ENCODE measurements around the gene PIAS1.
"Not testable (repeated sequence)": the region's sequence is repeated elsewhere in the genome, so short reads cannot be mapped to it uniquely, and the experiment has no call there.

The PIAS1 gene

DNA sequence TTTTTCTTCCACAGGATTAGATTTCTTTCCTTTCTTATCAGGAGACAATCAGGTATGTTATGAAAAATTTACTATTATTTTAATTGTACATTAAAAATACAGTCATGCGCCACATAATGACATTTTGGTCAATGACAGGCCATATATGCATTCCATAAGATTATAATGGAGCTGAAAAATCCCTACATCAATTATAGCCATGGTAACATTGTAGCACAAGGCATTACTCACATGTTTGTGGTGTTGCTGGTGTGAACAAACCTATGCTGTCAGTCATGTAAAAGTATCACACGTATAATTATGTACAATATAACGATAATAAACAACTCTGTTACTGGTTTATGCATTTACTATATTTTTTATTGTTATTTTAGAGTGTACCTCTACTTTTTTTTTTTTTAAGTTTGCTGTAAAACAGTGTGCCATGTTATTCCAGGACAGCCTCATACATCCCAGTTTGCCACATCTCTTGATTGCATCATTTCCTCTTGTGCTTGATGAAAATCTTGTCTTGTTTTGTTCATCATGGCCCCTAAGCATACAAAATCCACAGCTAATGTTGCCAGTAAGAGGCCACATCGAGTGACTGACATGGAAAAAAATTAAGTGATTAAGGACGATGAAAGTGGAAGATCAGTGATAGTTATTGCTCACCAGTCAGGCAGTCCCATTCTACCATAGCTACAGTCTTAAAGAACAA, 129.7 kb downstream of the PIAS1 start:
- no peak for DNase-seq (ENCODE audit: low read depth)

DNA sequence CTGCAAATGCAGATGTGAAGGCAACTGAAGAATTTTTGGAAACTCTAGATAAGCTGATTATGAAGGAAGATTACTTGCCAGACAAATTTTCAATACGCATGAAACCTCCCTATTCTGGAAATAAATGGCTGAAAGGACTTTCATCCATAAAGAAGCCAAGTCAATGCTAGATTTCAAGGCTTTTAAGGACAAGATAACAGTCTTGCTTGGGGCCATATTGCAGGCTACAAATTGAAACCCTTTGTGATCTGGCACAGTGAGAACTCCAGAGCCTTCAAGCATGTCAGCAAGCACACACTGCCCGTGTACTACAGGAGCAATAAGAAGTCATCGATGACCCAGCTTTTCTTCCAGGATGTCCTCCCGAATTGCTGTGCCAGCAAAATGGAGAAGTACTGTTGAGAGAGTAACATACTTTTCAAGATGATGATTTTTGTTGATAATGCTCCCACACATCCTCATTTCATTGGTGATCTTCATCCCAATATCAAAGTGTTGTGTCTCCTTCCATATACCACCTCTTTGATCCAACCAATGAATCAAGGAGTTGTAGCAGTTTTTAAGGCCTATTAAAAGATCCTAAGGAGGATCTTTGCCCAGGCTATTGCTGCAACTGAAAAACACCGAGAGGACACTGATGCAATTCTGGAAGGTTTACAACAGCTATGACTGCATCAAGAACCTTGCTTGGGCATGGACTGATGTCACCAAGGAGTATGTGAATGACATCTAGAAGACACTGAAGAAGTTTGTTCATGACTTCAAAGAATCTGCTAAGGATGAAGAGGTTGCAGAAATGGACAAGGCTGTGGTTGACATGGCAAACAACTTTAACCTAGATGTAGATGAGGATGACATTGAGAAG, 130.7 kb downstream of the PIAS1 start:
- no peak for DNase-seq (ENCODE audit: low read depth)

DNA sequence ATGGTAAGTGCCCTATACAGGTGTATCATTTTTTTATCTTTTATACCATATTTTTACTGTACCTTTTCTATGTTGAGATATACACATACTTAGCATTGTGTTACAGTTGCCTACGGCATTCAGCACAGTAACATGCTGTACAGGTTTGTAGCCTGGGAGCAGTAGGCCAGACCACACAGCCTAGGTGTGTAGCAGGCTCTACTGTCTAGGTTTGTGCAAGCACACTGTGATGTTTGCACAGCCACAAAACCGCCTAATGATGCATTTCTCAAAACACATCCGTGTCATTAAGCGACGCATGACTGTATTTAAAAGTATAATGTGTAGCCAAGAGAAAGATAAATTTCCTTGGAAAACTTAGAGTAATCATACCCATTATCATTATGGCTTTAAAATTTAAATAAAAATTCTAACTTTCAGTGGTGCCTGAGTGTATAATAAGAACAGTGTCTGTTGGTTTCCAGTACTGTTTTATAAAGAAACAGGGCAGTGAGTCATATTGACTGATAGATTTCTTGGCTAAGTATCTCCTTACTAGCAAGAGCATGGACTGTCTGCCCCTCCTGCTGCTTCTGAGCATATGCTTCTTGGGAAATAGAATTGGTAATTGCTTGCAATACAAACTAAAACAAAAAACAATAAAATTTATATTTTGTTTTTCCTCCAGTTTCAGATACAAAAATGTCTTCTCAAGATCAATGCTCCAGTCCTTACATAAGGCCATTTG, 132.7 kb downstream of the PIAS1 start:
- no peak for DNase-seq (ENCODE audit: low read depth)

DNA sequence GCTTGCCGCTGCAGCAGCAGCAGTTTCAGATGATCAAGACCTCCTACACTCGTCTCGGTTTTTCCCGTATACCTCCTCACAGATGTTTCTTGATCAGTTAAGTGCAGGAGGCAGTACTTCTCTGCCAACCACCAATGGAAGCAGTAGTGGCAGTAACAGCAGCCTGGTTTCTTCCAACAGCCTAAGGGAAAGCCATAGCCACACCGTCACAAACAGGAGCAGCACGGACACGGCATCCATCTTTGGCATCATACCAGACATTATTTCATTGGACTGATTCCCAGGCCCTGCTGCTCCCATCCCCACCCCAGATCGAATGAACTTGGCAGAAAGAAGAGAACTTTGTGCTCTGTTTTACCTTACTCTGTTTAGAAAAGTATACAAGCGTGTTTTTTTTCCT, 133.4 kb downstream of the PIAS1 start:
- no peak for DNase-seq (ENCODE audit: low read depth)

DNA sequence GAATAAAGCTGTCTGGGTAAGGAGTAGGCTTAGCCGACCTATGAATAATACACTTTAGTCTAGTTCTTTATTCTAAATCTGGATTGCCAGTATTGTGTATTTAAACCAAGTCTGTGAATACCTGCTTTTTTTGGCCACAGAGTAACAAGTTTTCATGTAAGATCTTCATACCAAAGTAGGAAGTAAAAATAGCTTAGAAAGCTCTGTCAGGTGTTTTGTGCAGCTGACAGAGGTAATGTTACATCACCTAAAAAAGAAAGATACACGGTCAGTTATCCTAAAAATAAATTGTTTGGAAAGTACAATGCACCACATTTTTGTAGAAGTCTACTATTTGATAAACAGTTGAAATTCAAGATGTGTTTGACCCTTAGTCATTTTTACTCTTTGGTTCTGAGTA, 134.5 kb downstream of the PIAS1 start:
- no peak for DNase-seq (ENCODE audit: low read depth)

DNA sequence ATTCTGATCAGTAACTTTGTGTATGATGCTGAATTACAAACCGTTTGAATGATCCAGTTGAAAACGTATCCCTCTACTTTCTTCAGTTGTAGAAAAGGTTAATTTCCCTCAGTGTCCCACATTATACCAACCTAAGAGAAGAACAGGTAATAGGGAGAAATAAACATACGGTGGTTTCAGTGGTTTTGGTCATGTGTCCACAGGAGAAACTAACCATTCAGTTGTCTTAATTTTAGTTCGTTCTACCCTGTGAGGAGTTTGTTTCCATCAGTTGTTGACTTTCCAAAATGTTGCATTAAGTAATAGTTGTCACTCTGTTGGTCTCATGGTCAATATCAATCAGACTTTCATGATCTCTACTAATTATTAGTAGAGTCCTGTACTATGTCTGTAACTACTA, 135.9 kb downstream of the PIAS1 start:
- no peak for DNase-seq (ENCODE audit: low read depth)

DNA sequence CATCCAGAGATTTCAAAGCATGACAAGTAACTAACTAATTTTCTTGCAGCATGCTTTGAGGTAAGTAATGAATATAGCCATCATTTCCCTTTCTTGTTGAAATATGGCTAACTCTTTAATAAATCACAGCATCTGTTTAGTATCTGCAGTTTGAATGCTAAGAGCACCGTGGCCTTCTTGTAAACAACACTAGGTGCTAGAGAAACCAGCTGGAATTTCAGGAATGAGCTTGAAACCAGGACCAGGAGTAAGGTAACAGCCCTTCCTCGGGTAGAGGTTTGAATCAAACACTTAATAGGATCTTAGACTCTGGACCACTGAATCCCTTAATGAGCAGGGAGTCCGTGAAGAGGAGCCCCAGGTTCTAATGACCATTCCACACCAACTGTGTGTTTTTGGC, 137.4 kb downstream of the PIAS1 start:
- no peak for DNase-seq (ENCODE audit: low read depth)

DNA sequence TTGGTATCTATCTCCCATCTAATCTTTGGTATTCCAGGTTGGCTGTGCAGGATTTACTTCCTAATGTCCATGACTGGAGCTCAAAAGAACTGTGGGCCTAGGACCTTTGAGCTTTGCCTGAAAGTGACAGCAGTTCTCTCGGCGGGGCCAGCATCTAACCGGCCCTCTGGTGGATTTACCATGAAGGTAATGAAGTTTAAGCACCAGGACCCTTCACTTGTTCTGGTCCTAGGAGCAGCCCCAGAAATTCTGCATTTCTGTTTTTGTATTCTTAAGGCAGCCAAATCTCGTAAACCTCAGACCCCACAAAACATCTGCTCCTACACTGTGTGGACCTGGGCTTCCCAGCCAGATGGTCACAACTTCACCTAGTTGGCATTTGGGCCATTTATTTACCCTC, 138.0 kb downstream of the PIAS1 start:
- no peak for DNase-seq (ENCODE audit: low read depth)

DNA sequence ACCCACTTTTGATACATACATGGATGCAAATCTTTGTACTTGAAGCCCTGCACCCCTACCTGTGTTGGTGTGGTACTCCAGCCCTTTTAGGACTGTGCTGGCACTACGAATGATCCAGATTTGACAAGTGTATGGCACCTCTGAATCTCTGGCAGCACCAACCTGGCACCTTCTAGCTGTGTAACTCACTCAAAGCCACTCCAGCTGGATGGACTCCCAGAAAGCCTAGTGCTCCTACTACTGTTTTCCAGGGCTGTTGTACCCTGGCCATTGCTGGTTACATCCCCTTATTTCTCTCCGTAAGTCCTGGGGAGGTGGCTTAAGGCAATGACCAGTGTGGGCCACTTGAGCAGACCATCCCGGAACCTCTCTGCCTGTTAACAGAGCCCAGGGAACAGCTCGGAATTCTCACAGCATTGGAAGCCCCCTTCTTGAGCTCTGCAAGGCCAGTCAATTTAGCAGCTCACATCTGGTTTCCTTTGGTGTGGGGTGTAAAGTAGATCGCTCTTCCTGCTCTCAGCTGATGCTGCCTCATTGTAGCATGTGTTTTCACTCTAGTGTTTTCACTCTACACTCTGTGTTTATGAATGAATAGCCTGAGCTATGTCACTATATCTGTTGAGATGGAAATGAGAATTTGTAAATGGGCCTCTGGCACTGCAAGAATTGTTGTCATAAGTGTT, 138.8 kb downstream of the PIAS1 start:
- no peak for DNase-seq (ENCODE audit: low read depth)

DNA sequence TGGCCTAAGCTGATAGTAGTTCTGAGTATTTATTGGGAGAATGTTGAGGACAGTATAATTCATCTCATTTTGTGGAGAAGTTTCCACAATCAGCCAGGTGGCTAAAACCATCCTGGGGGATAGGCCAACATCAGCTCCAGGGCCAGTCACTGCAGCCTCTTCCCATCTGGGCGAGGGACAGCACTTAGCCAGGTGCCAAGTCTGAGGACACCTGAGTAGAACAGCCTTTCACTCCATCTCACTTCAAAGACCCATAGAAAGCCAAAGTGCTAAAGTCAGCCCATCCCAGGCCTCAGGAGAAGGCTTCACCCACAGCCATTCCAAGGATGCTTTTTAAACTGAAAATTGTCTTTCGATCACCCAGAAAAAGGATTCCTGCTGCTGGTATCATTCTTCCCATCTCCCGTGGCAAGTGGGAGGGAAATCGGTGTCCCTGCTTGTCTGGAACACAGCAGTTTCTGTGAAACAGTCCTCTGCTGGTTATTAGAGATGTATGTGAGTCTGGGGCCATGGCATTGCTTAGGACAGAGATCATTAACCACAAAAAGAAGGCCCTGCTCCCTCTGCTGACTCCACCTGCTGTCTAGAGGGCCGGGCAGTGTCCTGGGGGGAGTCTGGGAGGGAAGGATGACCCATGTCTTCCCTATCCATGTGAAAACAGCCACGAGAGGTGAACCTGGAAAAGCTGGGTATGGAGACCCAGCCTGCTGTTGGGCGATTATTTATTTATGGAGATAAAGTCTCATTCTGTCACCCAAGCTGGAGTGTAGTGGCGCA, 141.4 kb downstream of the PIAS1 start:
- no peak for DNase-seq (ENCODE audit: low read depth)

DNA sequence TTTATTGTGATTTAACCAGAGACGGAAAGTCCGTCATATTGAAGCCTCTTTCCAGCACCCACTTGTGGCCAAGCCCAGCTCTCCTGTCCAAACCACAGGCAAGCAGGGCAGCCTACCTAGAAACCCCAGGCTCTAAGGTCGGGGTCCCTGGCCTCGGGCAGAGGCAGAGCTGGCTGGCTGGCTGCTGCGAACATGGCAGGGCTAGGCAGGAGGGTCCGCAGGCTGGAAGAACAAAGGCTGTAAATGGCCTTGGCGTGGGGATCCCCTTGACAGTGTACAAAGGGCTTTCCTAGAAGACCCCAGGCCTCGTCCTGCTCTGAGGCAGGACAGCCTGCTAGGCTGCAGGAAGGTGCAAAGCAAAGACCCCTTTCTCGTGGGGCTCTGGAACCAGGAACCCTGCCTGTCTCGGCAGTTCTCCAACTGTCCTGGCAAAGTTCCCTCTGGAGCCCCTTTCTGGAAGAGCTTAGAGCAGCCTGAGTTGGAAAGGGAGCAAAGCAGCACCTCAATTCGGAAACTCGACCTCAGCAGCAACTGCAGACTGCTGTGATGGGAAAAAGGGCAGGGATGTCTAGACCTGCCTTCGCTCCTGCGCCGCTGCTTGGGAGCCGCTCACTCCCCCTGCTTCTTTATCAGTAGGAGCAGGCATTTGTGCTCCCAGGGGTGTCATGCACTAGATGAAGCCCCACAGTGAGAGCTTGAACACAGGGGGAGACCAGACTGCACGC, 142.5 kb downstream of the PIAS1 start:
- DNase-seq (ENCODE audit: low read depth), result no peak

DNA sequence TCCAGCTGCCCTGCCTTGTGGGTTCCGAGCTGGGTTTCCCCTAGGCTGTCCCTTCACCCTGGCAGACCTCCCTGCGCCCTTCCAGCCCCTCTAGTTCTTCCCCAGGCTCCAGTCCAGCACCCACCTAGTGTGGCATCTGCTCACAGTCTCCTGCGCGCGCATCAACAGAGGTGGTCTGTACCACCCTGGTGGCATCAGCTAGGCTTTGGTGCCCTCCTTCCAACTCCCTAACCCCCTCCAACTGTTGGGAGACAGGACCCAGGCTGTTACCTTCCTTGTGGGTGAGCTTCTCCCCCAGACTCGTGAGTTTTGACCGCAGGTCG, 143.0 kb downstream of the PIAS1 start:
- DNase-seq (ENCODE audit: low read depth), result no peak

DNA sequence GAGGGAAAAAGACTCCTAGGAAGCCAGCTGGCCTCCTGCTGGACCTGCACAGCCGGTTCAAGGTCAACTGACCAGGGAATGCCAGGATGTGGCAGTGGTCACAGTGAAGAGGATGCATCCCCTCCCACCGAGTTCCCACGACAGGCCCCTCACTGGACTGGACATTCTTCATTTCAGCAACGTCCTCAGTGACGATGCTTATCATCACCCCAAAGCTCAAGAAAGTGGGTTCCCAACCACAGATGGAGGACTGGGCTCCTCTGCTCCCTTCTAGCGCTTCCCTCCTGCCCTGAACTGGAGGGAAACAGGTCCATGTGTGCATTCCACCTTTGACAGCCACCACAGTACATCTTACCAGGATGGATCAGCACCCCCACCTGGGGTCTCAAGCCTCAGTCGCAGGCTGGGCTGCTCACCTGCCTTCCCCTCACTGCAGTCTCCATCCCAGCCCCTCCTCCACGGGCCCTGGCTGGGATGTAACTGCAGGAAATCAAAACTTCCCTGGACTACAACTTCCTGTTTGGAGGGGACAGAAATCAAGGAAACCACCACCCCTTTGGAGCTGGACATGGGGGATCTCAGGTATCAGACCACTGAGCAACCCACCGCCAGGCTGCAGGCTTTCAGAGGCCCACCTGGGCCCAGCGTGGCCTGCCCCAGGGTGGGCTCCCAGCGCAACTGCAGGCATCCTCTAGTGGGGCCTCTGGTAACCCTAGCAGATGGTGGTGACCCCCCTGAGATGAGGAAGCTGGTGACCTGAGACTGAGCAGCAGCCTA, 143.7 kb downstream of the PIAS1 start:
- DNase-seq (ENCODE audit: low read depth), result no peak

DNA sequence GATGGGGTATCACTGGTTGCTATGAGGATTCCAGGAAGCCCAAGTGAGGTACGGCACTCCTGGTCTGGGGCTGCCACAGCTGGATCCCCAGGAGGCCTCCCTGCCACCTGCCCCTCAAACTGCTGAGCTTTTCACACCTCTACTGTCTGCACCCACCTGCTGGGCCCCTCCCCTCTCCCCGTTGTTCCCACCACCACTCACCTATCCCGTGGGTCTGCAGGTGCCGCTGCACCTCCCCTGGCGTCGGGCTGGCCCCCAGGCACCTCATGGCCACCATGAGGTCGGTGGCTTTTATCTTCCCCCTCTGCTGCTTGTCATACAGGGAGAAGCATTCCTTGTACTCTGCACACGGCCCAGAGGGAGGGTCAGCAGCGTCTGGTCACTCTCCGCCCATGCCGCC, 145.2 kb downstream of the PIAS1 start:
- no peak for DNase-seq (ENCODE audit: low read depth)

DNA sequence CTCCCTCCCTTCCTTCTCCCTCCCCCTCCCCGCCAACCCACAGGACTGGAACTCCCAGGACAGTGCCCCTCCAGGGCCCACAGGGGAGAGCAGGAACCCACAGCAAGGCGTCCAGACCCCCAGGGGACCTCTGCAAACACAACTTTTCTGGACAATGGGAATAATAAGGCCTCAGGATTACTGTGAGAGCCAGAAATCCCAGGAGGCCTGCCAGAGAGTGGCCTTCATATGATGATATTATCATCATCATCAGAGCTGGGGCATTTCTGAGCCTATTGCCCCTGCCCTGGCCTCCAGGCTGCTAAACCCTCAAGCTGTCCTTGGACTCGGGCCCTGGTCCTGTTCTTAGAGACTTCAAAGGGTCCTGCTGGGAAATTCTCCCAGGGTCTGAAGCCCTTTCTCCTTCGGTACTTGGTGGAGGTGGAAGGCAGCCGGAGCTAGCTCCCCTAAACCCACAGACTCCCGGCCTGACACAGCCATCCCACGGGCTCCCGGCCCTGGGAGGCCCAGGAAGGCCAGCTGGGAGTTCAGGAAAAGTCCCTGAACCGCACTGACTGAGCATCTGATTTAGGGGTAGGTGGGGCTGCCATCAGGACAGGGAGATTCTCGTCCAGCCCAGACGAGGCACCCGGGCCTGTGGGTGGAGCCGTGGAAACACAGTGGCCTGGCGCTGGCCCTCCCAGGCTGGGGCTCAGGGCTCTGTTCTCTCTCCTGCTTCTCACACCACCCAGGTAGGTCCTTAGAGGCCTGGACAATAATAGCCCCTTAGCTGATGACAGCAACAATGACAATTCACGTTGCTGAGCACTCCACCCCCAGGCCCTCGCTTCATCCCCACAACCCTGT, 146.1 kb downstream of the PIAS1 start:
- DNase-seq (ENCODE audit: low read depth), result no peak

DNA sequence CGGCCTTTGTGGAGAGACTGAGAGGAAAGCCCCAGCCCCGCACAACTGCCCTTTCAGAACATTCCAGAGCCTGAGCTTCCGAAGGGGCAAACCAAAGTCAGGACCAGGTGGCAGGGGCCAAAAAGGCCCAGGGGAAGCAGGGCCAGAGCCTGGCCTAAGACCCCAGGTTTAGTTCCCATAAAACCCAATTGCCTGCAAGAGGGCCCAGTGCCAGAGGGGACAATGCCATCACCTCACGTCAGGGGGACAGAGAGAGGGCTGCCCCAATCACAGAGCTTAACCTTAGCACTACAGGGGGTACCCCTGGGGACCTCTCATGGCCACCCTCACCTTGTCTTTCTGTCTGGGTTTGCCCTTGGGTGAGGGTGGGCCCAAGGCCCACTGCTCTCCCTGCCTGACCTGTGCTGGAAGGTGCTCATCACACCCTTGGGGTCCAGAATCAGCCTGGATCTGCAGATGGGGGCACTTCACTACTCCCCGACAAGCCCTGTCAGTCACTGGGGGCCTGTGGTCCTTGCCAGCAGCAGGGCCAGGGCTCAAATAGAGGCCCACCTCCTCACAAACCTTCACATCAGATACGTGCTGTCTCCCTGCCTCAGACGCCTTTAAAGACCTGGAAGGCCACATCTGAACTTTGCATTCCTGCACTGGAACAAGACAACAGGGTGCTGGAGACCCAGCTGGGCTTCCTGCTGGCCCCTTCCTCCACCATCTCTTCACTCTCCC, 147.2 kb downstream of the PIAS1 start:
- no peak for DNase-seq (ENCODE audit: low read depth)

DNA sequence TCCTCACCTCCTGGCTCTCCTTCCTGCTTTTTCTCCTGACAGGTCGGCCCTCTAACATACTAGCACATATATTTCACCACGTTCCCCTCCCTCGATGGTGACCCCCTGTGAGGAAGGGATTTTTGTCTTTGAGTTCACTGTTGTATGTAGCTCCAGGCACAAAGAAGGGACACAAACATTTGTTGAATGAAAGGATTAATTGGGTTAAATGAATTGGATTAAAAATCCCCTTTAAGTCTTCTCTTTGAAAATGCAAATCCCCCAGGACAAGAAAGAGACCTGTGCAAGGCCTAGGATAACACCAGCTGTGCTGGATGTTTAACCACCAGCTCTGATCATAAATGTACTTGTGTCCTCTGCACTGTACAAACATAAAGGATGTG, 147.8 kb downstream of the PIAS1 start:
- no peak for DNase-seq (ENCODE audit: low read depth)

DNA sequence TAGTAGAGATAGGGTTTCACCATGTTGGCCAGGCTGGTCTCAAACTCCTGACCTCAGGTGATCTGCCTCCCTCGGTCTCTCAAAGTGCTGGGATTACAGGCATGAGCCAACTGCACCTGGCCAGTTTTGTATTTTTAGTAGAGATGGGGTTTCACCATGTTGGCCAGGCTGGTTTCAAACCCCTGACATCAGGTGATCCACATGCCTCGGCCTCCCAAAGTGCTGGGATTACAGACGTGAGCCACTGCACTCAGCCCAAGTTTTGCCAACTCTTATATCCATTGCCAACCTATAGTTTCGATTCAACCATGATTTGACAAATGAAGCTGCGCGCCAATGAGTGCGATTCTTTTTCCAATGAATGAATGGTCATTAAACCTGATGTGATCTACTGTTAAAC, 148.9 kb downstream of the PIAS1 start:
- DNase-seq (ENCODE audit: low read depth), result not testable (repeated sequence)

DNA sequence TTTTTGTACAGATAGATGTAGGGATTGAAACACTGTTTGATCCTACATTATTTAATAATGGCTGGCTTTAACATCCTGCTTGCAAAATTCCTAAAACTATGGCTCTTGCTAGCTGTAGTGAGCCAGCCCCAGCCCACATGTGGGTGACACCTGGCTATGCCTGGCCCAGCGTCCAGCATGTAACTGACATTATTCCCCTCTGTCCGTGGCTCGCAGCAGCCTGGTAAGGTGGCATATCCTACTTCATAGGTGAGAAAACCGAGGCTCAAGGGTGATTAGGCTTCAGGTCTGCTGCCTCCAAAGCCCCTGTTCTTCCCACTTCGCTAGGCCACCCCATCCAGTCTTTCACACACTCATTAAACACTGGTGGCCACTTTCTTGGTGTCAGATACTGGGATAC, 149.4 kb downstream of the PIAS1 start:
- no peak for DNase-seq (ENCODE audit: low read depth)
